NCI-H526 (cell line): Measurements from ENCODE around the gene C18orf63.
"Not testable (repeated sequence)": the region's sequence is repeated elsewhere in the genome, so short reads cannot be mapped to it uniquely, and the experiment has no call there.

ENCODE experiments used
- DNase-seq, 2 experiments: peaks; one replicate each; lab custom pipeline; 2025; lab: John Stamatoyannopoulos, UW

The C18orf63 gene

DNA sequence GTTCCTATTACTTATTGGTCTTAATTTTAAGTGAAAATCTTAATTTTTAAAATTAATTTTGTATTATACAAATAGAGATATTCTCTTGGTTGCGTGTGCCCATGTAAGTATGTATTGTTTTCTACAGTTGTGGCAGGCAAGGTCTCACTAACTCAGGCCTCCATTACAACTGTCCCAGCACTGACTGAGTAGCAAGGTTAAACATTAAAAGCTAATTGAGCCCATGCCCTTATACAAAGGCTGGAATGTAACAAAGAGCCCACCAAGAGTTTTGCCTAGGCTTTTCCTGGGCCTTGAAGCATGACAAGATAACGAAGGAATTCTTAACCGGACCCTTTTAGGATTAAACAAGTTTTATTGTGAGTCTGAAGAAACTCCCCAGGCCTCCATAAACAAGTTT lies 11.2 kb downstream of the C18orf63 start:
- DNase-seq = not testable (repeated sequence)

DNA sequence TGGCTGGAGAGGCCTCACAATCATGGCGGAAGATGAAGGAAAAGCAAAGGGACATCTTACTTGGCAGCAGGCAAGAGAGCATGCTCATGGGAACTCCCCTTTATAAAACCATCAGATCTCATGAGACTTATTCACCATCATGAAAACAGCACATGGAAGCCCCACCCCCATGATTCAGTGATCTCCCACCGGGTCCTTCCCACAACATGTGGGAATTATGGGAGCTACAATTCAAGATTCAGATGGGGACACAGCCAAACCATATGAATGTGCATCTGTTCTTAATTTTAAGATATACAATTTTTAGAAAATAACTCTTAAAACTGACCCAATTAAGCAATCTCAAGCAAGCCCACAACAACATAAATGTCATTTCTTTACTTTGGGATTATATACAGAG lies 12.6 kb downstream of the C18orf63 start:
- DNase-seq = no peak

DNA sequence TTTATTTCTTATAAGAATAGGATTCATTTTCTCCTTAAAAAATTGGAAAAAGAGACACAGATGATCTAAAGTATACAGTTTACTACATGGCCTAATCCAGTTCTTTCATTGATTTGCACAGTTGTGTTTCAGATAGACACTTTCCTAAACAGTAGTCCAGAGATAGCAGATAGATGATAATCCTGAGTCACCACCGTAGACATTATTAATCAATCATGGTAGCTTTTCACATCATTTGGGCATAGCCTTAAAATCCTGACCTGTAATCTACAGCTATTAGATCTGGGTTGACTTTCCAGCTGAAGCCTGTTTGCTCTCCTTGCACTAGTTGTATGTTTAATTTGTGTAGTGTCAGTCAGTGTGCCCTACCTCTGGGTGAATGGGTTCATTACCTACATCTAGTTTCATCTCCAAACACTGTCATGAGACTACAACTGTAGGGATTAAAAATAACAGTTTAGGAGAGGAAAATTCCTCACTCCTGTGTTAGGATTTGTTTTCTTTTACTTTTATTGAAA lies 14.1 kb downstream of the C18orf63 start:
- no peak for DNase-seq

DNA sequence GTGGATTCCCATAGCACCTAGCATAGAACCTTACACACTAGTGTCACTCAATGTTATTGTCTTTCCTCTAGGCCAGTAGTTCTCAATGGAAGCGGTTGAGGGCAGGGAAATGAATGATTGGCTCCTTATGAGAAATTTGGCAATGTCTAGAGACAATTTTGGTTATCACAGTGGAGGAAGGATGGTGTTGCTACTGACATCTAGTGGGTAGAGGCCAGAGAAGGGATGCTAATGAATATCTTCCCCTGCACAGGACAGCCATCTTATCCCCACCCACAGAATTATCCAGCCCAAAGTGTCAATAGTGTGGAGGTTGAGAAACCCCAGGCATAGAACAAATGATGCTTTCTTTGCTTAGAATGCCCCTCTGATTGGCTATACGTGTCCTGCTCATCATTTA lies 15.8 kb downstream of the C18orf63 start:
- DNase-seq = peak; percentile 19 to 27

DNA sequence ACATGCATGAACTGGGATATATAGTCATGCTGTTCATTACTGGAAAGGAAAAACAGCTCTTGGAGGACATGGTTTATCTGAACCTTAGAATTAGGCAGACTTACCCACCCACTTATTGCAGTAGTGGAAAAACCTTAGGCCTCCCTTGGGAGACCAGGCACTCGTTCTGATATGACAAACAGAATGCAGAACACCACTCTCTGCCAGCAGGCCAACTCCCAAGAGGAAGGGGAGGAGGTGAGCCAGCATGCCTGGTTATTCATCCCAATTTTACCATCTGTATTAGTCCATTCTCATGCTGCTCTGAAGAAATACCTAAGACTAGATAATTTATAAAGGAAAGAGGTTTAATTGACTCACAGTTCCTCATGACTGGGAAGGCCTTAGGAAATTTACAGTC lies 17.5 kb downstream of the C18orf63 start:
- DNase-seq = no peak

DNA sequence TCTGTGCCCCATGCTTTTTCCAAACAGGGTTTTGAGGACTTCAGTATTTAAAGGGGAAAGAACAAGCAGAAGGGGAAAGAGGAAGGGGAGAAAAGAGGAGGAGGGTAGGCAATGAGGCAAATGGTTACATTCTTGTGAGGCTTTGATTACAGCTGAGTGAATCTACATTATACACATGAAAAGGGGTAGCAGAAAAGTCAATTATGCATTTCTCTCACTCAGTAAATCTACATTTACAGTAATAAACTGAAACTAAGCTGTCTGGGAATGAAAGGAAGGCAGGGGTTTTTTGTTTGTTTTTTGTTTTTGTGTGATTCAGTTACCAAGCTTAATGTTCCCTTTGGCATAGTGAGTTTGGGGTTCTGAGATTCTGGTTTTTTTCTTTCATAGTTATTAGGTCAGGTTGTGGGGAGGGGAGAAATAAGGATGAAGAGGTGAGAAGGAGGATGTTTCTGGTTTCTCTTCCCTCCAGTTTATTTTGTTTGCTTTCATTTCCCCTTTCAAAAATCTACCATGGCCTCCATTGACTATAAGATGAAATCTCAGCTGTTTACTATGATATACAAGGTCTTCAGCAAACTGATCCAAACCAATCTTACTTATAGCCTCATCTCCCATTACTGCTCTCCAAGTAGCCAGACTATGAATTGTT lies 18.7 kb downstream of the C18orf63 start:
- DNase-seq = no peak

DNA sequence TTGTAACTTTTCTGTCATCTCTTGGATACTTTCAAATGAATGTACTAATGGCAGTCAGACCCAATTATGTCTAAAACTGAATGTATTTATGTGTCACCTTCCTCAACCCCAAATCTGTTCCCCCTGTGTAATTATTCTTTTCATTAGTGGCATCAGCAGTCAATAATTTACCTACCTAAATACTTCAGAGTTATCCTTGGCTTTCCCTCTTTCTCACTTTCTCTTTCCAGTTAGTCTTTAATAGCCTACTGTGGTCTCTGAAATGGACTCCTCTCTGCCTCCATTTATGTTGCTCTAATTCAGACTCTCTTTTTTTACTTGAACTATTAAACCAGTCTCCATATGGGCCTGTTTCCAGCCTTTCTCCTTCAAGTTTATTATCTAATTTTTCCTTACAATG lies 21.0 kb downstream of the C18orf63 start:
- no peak for DNase-seq

DNA sequence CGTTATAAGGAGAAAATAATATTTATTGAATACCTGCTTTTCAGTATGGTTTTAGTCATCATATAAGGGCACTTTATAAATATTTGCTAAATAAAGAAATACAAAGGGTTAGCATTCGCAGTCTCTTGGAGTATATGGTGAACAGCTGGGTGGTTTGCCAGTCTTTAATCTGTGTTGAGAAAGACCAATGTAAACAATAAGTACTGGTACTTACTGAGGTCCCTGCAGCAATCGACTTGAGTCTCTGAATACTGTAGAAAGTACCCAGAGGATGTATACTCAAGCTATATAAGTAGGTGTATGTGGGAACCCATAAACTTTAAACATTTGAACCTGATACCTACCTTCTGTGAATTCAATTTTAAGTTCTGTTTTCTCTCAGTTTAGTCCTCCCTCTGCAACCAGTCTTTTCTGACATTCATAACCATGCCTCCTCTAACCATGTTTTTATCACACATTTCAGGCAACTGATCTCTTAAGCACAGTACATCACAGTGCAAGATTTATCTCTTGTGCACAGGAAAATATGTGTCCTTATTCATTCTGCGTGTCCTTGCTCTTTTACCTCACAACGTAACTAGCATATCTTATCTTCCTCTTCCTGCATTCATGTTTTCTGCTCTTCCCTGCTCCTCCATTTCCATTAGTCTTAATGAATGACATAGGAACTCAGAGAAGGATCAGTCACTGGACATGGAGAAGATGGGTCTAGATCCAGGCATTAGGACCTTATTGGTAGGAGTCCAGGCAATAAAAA lies 21.7 kb downstream of the C18orf63 start:
- DNase-seq = no peak

DNA sequence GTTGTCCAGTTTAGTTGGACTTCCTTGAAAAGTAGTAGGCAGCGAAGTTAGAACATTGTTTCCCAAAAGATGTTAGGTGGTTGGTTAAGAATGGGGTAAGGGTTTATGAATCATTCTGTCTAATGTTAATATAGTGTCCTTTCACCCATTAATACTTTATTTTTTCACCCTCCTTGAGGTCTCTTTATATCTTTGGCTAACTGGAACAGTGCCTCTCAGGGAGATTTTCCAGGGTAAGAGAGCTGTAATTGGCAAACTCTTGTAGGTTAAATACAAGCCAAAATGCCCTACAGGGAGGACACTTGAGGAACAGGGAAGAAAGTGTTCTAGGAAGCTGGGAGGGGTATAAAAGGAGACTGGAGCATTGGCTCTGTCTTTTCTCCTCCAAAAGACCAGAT lies 22.3 kb downstream of the C18orf63 start:
- no peak for DNase-seq

DNA sequence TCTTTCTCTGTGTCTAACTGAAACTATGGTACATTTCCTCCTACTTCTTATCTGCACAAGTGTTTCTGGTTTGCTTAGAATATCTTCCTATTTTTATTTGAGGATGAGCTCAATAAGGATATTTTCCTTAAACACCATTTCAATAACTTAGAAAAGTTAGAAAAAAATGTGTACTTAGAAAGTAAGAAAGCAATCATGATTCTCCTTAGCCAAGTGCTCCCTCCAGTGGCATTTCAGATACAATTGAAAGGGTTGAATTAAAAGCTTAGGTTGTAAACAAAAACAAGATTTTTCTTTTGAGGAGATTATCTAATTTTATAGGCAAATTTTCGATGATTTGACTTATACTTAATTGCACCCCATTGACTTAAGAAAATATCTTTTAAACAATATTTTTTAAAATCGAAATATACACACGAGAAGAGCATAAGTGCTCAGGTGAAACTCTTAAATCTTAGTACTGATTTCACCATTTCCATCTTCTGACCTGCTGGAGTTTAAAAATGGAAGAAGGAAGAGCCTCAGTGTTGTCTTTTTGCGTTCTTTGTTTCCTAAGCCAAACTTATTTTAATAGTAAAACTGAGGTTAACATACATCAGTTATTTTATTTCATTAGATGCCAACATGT lies 26.9 kb downstream of the C18orf63 start:
- DNase-seq = peak; percentile 14 to 61

DNA sequence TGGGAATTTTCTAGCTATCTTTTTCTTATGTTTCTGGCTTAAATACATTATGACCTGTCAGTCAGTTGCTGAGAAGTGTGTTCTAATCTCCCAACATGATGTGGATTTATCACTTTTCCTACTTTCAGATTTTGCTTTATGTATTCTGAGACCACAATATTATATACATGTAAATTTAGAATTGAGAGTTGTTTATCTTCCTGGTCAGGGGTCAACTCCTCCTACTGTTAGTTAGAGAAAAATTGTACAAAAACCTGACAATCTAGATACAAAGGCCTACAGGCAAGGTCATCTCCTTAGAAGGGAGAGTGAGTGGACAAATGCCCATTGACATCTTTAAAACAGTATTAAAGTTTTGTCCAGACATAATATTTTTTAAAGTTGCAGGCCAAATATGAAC lies 30.6 kb downstream of the C18orf63 start:
- no peak for DNase-seq

DNA sequence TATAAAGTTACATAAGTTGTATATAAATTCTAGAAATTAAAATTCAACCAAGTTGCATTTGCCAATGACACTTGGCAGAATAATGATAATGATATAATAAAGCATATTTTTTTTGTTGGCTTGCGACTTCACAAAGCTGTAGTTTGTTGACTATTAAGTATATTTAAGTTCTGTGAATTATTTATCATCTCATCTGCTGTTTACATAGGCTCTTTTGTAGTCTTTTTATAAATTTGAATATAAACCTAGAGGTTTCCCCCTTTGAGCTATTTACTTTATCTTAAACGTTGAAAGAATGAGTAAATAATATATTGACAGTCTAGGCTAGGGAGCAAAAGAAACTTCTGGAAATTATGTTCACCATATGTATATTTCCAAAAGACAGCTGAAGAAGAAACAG lies 32.9 kb downstream of the C18orf63 start:
- DNase-seq = no peak

DNA sequence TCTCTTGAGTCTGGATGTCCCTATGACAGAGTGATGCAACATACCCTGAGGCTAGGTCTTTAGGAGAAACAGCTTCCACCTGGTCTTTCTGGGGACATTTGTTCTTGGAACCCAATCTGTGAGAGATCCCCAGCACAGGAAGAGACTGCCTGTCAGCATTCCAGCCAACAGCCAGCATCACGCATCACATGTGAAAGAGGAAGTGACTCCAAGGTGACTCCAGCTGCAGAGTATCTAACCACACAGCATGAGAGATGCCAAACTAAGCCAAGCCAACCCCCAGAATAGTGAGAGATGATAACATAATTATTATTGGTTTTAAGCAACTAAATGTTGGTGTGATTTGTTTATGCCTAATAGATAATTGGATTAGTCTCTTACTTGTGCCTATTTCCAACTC lies 35.7 kb downstream of the C18orf63 start:
- DNase-seq = no peak

DNA sequence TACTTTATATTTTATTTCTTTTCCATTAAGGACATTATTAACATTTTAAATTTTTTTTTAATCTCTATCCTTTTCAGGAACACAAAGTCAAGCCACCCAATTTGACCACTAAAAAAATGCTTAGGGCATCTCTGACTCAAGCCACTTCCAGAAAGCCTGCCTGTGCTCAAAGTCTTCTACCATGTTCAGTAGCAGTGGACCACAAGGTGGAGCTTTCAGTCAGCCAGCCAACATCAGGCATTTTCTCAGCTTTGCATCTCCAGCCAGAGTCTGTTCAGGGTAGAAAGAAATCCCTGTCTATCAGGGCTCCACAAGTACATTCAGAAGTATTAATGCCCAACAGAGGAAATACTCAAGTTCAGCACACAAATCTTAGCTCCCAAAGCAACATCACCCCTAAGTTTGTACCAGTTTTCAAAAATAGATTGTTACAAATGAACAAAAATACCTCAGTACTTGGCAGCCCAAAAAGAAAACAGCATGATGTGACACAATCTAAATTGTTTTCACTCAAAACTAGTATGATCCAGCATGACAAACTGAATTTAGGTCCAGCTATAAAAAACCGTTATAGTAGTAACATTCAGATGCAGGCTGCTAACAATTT lies 37.6 kb downstream of the C18orf63 start:
- peak; percentile 37 to 68 for DNase-seq

DNA sequence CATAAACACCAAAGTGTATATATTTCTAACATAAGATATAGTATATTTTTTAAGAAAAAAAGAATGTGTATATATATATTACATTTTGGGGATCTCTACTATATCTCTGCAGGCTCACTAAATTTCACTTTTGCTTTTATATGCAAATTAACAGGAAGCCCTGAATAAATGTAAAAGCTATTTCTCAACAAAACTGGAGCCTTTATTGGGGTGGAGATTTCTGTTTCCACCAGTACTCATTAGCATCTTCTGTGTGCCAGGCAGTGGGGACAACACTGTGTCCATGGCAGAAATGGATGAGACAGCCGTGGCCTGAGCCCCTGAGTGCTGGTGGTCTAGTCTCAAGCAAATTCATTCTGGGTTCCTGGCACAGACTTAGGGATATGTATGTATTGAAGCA lies 41.3 kb downstream of the C18orf63 start:
- DNase-seq = no peak

DNA sequence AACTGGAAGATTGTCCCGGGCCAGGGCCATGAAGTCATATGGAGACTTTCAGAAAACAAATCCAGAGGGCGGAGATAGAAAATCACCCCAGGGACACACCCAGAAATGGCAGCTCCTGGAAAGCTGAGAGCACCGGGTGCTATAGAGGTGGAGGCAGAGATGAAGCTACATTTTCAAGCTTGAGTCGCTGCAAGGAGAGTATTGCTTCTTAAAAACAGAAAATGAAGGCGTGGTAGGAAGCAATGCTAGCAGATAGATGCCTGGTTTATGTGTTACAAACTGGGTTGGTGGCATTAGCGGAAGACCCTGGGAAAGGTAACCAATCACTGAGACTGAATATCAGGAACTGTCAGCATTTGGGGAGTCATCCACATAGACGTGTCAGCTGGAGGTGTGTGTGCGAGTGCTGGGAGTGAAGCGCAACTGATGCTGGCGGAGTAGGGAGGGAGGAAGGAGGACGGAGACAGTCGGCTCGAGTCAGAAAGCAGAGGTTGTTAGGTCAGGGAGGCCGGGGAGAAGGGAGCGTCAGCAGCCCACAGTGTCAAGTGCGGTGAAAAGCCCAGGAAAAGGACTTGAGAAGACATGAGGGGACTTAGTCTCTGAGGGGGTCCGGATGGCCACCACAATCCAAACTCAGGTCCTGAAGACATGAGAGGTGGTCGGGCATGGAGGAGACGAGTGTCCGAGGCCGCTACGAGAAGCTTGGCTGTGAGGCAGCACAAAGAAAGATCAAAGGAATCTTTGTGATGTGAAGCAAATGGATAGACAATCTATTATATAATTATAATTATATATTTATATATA lies 45.4 kb downstream of the C18orf63 start:
- DNase-seq = no peak

DNA sequence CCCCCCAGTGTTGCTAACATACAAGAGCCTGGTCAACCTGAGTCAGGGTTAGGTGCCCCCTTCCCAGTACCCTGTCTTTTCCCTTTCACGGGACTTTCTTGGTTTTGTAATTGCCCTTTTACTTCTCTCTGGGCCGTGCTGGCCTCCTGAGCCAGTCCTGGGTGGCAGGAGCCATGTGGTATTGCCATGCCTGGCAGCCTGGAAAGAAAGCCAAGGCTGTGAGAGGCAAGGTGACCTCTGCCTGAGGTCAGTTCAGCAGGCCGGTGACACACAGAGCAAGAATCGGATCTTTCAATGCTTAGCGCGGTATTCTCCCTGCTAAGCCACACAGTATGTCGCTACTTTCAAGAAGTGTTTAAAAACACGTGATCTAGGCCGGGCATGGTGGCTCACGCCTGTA lies 52.3 kb downstream of the C18orf63 start:
- DNase-seq = no peak

DNA sequence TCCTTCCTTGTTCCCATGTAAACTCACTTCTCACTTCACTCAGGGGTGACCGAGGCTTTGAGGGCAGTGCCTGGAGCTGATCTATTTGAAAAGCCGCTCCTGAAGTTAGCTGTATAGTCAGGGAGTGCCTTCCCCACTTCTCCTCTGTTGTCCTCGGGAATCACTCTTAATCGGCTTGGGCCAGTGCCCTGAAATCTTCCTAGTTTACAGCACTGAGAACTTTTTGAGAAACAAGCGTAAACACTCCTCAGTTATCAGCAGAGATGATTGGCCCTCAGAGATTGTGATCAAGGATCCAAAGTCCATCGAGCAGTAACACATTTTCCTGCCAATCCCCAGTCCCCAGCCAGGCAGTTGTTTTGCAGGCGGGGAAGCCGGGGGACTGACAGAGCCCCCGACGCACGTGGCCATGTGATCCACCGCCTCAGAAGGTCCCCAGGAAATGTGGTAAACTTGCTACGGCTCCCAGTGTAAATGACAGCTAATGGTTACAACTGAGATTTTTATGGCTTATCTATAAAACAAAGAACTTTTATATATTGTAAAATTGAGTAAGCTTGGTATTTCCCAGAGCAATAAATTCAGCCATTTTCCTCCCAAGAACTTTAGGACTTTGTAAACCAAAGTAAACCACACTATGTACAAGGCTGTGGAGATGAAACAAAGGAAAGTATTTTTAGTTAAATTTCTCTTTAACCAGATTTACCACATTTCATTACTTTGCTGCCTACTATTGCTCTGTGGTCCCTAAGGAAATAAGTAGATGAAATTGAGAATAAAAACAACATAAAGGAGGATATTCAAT lies 53.5 kb downstream of the C18orf63 start:
- peak in 1 of 2 experiments; percentile 6 for DNase-seq

DNA sequence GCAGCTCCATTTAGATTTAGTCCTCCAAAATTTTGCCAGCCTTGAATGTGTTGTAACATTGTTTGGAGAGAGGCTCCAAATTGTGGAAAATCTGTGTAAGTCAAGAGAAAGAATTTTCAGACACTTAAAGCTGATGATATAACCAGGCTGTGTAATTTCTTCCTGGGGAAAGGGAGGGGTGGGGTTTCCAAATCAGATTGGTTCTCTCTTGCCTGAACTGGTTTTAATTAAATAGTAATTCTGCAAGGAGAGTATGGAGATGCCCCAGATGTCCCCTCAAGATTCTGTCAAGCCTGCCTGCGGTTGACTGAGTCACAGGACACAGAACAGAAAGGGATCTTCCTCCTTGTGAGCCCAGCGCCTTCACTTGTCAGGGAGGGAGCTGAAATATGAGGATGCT lies 54.5 kb downstream of the C18orf63 start:
- DNase-seq = no peak

DNA sequence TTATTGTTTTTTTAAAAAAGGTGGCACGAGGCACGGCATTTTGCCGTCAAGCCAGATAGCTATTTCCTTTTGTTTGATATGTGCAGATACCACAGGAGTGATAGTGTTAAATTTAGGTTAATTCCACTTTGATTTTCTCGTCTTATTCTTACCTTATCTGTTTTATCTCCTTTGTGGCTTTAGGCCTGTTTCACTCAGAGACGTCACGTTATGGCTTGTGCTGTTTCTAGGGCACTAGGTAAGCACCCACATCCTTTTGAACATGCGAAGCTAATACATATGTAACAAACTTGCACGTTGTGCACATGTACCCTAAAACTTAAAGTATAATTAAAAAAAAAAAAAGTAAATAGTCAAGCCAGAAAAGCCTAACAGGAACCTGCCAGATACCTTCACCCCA lies 57.8 kb downstream of the C18orf63 start:
- no peak for DNase-seq

DNA sequence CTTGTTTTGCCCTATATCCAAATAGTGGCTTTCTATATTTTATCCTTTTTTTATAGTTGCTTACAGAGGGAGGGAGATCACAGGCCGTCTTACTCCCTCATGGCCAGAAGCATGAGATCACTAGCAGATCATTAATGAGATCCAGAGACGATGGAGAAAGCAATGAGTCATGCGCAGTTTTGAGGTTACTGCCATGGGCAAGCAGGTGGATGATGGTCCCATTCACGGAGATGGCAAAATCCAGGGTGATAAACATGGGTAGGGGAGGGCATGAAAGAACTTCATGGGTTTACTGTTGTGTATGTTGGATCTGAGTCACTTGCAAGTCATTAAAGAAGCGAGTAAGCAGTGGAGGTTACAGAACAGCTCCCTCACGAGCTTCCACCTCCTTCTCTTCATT lies 60.4 kb downstream of the C18orf63 start:
- no peak for DNase-seq
